KBM-7 (cell line): ENCODE measurements around the gene GMPR.

ENCODE experiments used
- DNase-seq: peaks from one replicate; pipeline ENCODE4 v3.0.0-alpha.2; 2015
- in situ Hi-C: fragments of 300-500 bp; cut with MboI; formaldehyde crosslinking; loops from 2 replicates; pipeline ENCODE4 v1.14.3; 2020; ENCODE audit warnings: low sequenced_read_pairs, low pct_unique_long_range_greater_than_20kb, mixed read lengths

Gene GMPR

GRCh38 chr6:16286151-16286522 lies 47.8 kb downstream of the GMPR start:
- in situ Hi-C loops, result no loop called here
- no peak for DNase-seq

- DNase-seq, result no peak
- in situ Hi-C loops, result no loop called here
These were observed 49.8 kb downstream of the GMPR start for GRCh38 chr6:16288163-16288562.

GRCh38 chr6:16291739-16292138 lies 53.4 kb downstream of the GMPR start:
- no peak for DNase-seq
- in situ Hi-C loops, result no loop called here

GRCh38 chr6:16292432-16292831 lies 54.0 kb downstream of the GMPR start:
- no peak for DNase-seq
- in situ Hi-C loops, result no loop called here

GRCh38 chr6:16292942-16293341 lies 54.6 kb downstream of the GMPR start:
- in situ Hi-C loops, result no loop called here
- no peak for DNase-seq

GRCh38 chr6:16294371-16294770 lies 56.0 kb downstream of the GMPR start:
- in situ Hi-C loops, result no loop called here

GRCh38 chr6:16295060-16295459 lies 56.7 kb downstream of the GMPR start:
- in situ Hi-C loops, result no loop called here
- no peak for DNase-seq

More at GRCh38 chr6:16294371-16294770, 56.0 kb downstream of the GMPR start:
- DNase-seq, result no peak

- in situ Hi-C loops, result no loop called here
- DNase-seq, result no peak
These were observed 57.1 kb downstream of the GMPR start for GRCh38 chr6:16295471-16295870.

GRCh38 chr6:16296061-16296670 lies 57.8 kb downstream of the GMPR start:
- no peak for DNase-seq
- in situ Hi-C loops, result no loop called here

GRCh38 chr6:16299861-16300260 lies 61.5 kb downstream of the GMPR start:
- in situ Hi-C loops, result no loop called here
- no peak for DNase-seq

GRCh38 chr6:16301511-16301910 lies 63.1 kb downstream of the GMPR start:
- in situ Hi-C loops, result no loop called here
- DNase-seq, result no peak

- in situ Hi-C loops, result no loop called here
- DNase-seq, result no peak
These were observed 64.5 kb downstream of the GMPR start for GRCh38 chr6:16302721-16303552.

- in situ Hi-C loops, result no loop called here
- peak; percentile 22 for DNase-seq
These were observed 66.9 kb downstream of the GMPR start for GRCh38 chr6:16305246-16305725.

GRCh38 chr6:16305788-16306187 lies 67.4 kb downstream of the GMPR start:
- in situ Hi-C loops, result no loop called here
- DNase-seq, result no peak

GRCh38 chr6:16306334-16306733 lies 67.9 kb downstream of the GMPR start:
- in situ Hi-C loops, result no loop called here
- no peak for DNase-seq

- in situ Hi-C loops, result no loop called here
- no peak for DNase-seq
These were observed 73.4 kb downstream of the GMPR start for GRCh38 chr6:16311763-16312162.

- no peak for DNase-seq
- in situ Hi-C loops, result no loop called here
These were observed 75.3 kb downstream of the GMPR start for GRCh38 chr6:16313732-16314131.

GRCh38 chr6:16314296-16314695 lies 75.9 kb downstream of the GMPR start:
- in situ Hi-C loops, result no loop called here
- DNase-seq, result no peak

GRCh38 chr6:16316741-16317251 lies 78.4 kb downstream of the GMPR start:
- peak; percentile 68 for DNase-seq
- in situ Hi-C loops, result no loop called here

- in situ Hi-C loops, result no loop called here
- no peak for DNase-seq
These were observed 80.2 kb downstream of the GMPR start for GRCh38 chr6:16318538-16318937.
